ENCODE results near the gene CAPN5.

DNA sequence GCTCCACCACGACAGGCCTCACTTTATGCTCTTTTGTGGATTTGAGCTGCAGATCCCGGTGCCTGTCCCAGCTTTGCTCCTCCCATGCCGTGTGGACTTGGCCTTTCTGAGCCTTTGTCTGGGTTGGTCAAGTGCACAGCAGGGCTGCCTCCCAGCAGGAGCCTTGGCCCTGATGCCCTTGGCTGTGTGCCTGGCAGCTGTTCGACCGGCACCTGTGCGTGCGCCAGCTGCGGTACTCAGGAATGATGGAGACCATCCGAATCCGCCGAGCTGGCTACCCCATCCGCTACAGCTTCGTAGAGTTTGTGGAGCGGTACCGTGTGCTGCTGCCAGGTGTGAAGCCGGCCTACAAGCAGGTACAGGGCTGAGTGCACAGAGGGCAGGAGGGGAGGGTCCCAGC, 107.8 kb downstream of the CAPN5 start:
- TF ChIP-seq, protein P1, sequence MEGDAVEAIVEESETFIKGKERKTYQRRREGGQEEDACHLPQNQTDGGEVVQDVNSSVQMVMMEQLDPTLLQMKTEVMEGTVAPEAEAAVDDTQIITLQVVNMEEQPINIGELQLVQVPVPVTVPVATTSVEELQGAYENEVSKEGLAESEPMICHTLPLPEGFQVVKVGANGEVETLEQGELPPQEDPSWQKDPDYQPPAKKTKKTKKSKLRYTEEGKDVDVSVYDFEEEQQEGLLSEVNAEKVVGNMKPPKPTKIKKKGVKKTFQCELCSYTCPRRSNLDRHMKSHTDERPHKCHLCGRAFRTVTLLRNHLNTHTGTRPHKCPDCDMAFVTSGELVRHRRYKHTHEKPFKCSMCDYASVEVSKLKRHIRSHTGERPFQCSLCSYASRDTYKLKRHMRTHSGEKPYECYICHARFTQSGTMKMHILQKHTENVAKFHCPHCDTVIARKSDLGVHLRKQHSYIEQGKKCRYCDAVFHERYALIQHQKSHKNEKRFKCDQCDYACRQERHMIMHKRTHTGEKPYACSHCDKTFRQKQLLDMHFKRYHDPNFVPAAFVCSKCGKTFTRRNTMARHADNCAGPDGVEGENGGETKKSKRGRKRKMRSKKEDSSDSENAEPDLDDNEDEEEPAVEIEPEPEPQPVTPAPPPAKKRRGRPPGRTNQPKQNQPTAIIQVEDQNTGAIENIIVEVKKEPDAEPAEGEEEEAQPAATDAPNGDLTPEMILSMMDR (IDR thresholded peaks at IDR 0.05), result no peak
- no peak for TF ChIP-seq POLR2A (IDR thresholded peaks at IDR 0.05)
